Dendritic cell treated with granulocyte-macrophage colony-stimulating factor and Interleukin-4, amounts not matched to agents 40 ng/mL and 50 ng/mL, for 4 days (primary cell): Measurements from ENCODE around the gene AQP9.
"Not testable (repeated sequence)": the region's sequence is repeated elsewhere in the genome, so short reads cannot be mapped to it uniquely, and the experiment has no call there.

ENCODE experiments used
- H3K27ac Mint-ChIP-seq: one replicate; pipeline ENCODE4 v1.8.0; 2022; ENCODE audit warnings: mild to moderate bottlenecking, mixed read lengths
- H3K27me3 Mint-ChIP-seq: one replicate; pipeline ENCODE4 v1.8.0; 2022; ENCODE audit warnings: mild to moderate bottlenecking, mixed read lengths
- H3K36me3 Mint-ChIP-seq: one replicate; pipeline ENCODE4 v1.8.0; 2022; ENCODE audit warnings: low read depth, mixed read lengths
- H3K4me1 Mint-ChIP-seq: one replicate; pipeline ENCODE4 v1.8.0; 2022; ENCODE audit warnings: low read depth, mixed read lengths
- H3K4me3 Mint-ChIP-seq: one replicate; pipeline ENCODE4 v1.8.0; 2022; ENCODE audit warnings: mild to moderate bottlenecking, moderate library complexity, mixed read lengths
- H3K9me3 Mint-ChIP-seq: one replicate; pipeline ENCODE4 v1.8.0; 2022; ENCODE audit warnings: mixed read lengths
- intact Hi-C: fragments of 100-400 bp; cut with micrococcal nuclease; formaldehyde crosslinking; loops from one replicate; pipeline ENCODE4 v1.15.0; 2022

The AQP9 gene

DNA sequence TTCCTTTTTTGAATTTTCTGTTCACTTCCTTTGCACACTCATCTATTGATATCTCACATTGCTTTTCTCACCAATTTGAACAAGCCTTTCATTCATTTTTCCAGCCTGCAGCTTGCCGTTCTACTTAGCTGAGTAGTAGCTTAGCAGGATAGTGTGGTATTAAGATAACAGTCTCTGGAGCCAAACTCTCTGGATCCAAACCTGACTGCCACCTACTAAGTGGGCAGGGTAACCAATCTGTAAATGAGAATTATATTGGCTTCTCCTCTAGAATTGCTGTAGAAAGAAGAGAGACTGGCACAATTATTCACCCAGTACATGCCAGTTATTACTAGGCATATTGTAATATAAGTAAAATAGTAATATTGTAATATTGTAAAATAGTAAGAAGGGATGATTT lies 40.5 kb downstream of the AQP9 start:
- Mint-ChIP-seq H3K9me3 (no peaks in the 10 kb centered on the region), H3K4me3 (no peak overlapping the region), H3K27me3 (no peaks in the 10 kb centered on the region), H3K27ac (no peak overlapping the region), H3K4me1 (peaks cover 6% of the 10 kb centered on the region), H3K36me3 (peaks cover 41% of the 10 kb centered on the region)
- intact Hi-C loops: no loop called here

DNA sequence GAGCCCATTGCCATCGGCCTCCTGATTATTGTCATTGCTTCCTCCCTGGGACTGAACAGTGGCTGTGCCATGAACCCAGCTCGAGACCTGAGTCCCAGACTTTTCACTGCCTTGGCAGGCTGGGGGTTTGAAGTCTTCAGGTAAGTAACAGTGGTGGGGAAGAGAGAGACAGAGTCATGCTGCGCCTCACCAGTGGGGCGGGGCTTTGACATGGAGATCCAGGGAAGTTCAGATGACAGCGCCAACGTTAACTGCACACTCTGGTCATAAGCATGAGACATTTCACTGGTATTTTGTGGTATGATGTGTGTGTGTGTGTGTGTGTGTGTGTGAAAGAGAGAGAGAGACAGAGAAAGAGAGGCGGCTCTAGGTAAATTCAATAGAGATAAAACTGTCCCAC lies 41.0 kb downstream of the AQP9 start:
- intact Hi-C loops: no loop called here
- Mint-ChIP-seq H3K27me3 (no peaks in the 10 kb centered on the region), H3K27ac (no peak overlapping the region), H3K4me3 (no peak overlapping the region), H3K9me3 (no peaks in the 10 kb centered on the region), H3K36me3 (peaks cover 40% of the 10 kb centered on the region), H3K4me1 (peaks cover 6% of the 10 kb centered on the region)

DNA sequence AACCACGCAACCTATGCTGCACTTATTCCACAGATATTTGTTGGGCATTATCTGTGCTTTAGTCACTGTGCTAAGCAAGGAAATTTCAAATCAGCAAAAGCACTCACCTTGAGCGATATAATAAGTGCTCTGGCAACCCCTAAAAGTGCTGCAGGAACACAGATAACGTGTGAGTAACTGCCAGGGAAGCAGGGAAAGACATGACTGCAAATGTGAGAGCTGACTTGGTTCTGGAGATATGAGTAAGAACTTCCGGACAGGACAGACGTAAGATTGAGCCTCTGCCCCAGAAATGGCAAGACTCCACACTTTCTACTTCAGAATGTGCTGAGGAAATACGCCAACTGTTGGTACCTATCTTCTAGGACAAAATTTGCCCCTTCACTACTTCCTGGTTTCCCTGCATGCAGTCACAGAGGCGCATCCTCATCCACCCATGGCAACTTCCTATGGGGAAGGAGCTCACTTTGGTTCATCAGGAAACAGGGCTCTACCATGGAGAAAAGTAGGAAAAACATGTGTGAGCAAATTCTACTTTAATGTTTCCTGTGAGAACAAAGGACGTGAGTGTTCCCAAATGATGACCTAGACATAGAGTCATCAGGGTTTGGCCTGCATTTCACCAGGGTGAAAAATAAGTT lies 41.7 kb downstream of the AQP9 start:
- H3K4me1 Mint-ChIP-seq: peaks cover 6% of the 10 kb centered on the region
- H3K9me3 Mint-ChIP-seq: no peaks in the 10 kb centered on the region
- no peak overlapping the region for H3K27ac Mint-ChIP-seq
- H3K27me3 Mint-ChIP-seq: no peaks in the 10 kb centered on the region
- H3K36me3 Mint-ChIP-seq: peaks cover 37% of the 10 kb centered on the region
- no peak overlapping the region for H3K4me3 Mint-ChIP-seq
- intact Hi-C loops: no loop called here

DNA sequence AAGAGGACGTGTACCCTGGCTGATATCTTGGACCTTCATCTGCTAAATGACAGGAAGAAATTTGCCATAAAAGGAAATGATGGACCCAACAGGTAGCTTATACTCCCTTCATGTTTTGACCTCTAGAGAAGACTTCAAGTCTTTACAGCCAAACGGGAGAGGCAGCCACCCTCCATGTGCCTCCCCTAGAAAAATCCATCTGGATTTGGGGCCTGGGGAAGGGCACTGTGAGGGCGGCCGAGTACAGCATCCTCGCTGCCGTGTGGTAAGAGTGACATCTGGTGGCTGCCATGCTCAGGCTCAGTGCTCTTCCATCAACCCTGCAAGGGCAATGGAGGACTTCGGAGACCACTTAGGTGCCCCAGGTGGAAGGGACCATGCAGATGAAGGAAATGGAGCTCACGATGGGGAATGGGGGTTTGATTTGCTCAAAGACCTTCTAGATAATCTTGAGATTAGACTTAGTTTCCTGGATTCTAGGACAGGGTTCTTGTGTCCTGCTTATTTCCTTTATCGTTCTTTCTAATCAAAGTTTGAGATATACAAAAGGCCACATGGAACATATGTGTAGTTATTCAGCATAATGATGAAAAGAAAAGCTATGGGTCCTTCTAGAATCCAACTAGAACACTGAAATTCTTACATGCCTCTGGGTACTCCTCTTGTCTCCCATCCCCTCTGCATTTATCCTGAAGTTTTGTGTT lies 44.4 kb downstream of the AQP9 start:
- no peak overlapping the region for H3K27ac Mint-ChIP-seq

DNA sequence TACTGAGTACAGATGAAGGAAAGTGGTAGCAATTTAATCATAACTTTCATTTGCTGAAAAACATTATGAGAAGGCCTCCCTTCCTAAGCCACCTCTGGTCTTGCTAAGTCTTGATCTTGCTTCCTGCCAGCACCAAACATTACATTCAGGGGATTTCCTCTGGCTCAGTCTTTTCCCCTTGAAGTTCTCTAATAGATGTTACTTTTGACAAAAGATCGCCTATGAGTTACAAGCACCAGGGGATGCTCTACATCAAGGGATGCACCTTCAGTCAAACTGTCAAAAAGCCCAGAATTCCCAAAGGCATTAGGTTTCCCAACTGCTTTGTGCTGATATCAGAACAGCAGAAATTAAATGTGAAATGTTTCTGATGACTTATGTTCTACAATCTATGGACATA lies 47.3 kb downstream of the AQP9 start:
- Mint-ChIP-seq H3K27ac (no peak overlapping the region), H3K27me3 (peaks cover 3% of the 10 kb centered on the region), H3K9me3 (no peaks in the 10 kb centered on the region), H3K4me1 (no peaks in the 10 kb centered on the region), H3K4me3 (no peak overlapping the region), H3K36me3 (peaks cover 14% of the 10 kb centered on the region)
- intact Hi-C loops: no loop called here

More for the DNA sequence above, 44.4 kb downstream of the AQP9 start:
- Mint-ChIP-seq H3K36me3 (peaks cover 21% of the 10 kb centered on the region), H3K27me3 (no peaks in the 10 kb centered on the region), H3K9me3 (no peaks in the 10 kb centered on the region), H3K4me3 (no peak overlapping the region), H3K4me1 (peaks cover 6% of the 10 kb centered on the region)
- intact Hi-C loops: loop anchor here (1.0 kb wide), 3 partner anchors 67 to 316 kb away; no protein-coding TSS in a partner anchor

DNA sequence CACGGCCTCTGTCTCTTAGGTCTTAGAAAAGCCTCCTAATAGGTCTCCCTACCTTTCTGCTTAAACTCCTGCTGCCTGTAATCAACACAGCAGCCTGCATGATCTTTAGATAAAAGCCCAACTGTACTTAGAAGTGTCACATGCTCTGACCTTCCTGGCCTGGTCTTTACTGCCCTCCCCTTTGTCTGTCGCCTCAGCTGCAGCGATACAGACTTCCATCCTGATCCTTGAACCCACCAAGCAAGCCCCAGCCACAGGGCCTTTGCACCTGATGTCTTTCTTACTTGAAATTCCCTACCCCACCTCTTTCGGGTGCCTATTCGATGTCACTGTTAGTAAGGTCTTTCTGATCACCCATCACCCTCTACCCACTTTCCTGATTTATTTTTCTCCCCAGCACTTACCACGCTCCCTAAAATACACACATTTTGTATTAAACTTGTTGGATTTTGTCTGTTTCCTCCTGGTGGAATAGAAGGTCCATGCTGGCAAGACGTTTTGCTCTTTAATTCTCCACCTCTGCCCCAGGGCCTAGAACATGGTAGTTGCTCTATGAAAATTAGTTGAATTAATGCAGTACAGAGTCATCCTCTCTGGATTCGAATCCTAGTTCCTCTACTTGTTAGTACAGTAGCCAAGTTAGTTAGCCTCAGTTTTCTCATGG lies 51.1 kb downstream of the AQP9 start:
- H3K36me3 Mint-ChIP-seq: peaks cover 3% of the 10 kb centered on the region
- no peaks in the 10 kb centered on the region for H3K4me1 Mint-ChIP-seq
- no peak overlapping the region for H3K27ac Mint-ChIP-seq
- H3K9me3 Mint-ChIP-seq: no peaks in the 10 kb centered on the region
- peaks cover 7% of the 10 kb centered on the region for H3K27me3 Mint-ChIP-seq
- no peak overlapping the region for H3K4me3 Mint-ChIP-seq
- intact Hi-C loops: no loop called here

DNA sequence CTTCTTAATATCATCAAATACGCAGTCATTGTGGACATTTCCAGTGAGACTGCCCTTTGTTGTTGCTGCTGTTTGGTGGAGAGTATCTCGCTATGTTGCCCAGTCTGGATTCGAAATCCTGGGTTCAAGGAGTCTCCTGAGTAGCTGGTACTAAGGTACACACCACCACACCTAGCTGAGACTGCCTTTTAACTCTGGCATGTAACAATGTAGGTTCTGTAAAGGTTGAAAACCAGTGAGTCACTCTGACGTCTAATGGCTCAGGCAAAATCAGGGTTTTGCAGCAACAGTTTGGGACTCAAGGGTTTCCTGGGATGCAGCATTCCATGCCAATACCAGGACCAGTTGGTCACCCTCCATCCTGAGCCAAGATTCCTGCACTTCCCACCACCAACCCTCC lies 52.2 kb downstream of the AQP9 start:
- no peak overlapping the region for H3K27ac Mint-ChIP-seq
- H3K4me3 Mint-ChIP-seq: no peak overlapping the region
- H3K4me1 Mint-ChIP-seq: no peaks in the 10 kb centered on the region
- peaks cover 11% of the 10 kb centered on the region for H3K27me3 Mint-ChIP-seq
- no peaks in the 10 kb centered on the region for H3K9me3 Mint-ChIP-seq
- H3K36me3 Mint-ChIP-seq: no peaks in the 10 kb centered on the region
- intact Hi-C loops: no loop called here

DNA sequence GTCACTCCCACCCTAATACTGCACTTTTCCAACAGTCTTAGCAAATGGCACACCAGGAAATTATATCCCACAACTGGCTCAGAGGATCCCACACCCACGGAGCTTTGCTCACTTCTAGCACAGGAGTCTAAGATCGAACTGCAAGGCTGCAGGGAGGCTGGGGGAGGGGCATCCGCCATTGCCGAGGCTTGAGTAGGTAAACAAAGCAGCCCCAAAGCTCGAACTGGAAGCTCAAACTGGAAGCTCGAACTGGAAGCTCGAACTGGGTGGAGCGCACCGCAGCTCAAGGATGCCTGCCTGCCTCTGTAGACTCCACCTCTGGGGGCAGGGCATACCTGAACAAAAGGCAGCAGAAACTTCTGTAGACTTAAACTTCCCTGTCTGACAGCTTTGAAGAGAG lies 55.5 kb downstream of the AQP9 start:
- H3K36me3 Mint-ChIP-seq, intact Hi-C loops, H3K27ac Mint-ChIP-seq, H3K9me3 Mint-ChIP-seq, H3K4me1 Mint-ChIP-seq, H3K4me3 Mint-ChIP-seq: not testable (repeated sequence)
- H3K27me3 Mint-ChIP-seq: peaks cover 13% of the 10 kb centered on the region

DNA sequence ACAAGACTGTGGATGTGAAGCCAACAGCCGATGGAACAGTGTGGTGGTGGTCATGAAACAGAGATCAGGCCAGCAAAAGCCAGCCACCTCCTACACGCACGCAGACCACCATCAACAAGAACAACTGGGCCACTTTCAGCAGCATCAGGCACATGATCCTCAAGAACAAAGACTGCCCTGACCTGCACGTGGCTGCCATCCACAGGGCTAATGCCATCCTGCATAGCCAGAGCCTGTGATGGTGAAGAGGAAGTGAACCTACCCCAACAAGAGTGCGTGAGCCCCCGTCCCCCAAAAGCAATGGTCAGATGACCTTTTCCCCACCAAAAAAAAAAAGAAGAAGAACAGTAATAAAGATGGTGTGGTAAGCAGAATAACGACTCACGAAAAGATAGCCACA lies 62.6 kb downstream of the AQP9 start:
- Mint-ChIP-seq H3K27ac (no peak overlapping the region), H3K27me3 (peaks cover 8% of the 10 kb centered on the region), H3K4me1 (peaks cover 14% of the 10 kb centered on the region), H3K4me3 (no peak overlapping the region), H3K9me3 (no peaks in the 10 kb centered on the region), H3K36me3 (no peaks in the 10 kb centered on the region)
- intact Hi-C loops: no loop called here

DNA sequence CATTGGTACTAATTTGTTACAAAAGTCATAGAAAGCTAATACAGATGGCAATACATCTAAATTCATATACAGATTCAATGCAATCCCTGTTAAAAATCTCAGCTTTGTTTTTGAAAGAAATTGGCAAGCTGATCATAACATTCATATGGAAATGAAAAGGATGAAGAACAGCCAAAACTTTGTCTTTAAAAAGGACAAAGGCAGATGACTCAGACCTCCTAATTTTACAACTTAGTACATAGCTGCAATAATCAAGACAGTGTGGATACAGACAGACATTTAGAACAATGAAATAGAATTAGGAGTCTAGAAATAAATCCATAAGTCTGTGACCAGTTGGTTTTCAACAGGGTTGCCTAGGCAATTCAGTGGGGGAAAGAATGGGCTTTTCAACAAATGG lies 63.3 kb downstream of the AQP9 start:
- Mint-ChIP-seq H3K36me3 (no peaks in the 10 kb centered on the region), H3K4me1 (peaks cover 14% of the 10 kb centered on the region)

DNA sequence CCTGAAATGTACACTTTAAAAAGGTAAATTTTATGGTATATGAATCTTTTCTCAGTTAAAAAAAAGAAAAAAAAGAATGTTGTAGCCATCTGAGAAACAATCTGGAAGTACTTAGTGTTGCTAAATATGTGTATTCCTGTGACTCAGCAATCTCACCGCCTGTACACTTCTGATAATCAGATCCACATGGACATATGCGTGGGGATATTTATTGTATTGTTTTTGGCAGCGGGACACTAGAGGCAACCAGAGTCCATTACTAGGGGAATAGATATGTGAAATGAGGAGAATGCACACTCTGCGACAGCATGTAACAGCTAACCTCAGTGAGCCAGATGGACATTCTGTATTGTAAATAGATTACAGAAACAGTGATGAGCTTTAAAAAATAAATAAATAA lies 65.4 kb downstream of the AQP9 start:
- H3K27me3 Mint-ChIP-seq: peaks cover 4% of the 10 kb centered on the region
- intact Hi-C loops: no loop called here
- no peaks in the 10 kb centered on the region for H3K9me3 Mint-ChIP-seq
- no peak overlapping the region for H3K27ac Mint-ChIP-seq
- no peaks in the 10 kb centered on the region for H3K36me3 Mint-ChIP-seq
- peaks cover 14% of the 10 kb centered on the region for H3K4me1 Mint-ChIP-seq
- no peak overlapping the region for H3K4me3 Mint-ChIP-seq

More for the DNA sequence above, 63.3 kb downstream of the AQP9 start:
- no peaks in the 10 kb centered on the region for H3K9me3 Mint-ChIP-seq
- no peak overlapping the region for H3K4me3 Mint-ChIP-seq
- H3K27me3 Mint-ChIP-seq: peaks cover 4% of the 10 kb centered on the region
- no peak overlapping the region for H3K27ac Mint-ChIP-seq
- intact Hi-C loops: no loop called here

DNA sequence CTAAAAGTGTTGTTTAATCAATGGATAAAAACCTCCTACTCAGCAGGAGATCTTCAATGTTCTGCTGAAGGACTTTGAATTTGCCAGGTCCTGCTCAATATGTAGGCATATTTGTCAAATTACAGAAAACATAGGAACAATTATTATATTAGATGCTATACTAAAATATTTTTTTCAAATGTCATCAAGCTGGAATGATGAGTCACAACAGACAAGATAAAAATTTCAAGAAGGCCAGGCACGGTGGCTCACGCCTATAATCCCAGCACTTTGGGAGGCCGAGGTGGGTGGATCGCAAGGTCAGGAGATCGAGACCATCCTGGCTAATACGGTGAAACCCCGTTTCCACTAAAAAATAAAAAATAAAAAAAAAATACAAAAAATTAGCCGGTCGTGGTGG lies 68.0 kb downstream of the AQP9 start:
- Mint-ChIP-seq H3K4me3 (no peak overlapping the region), H3K27ac (no peak overlapping the region), H3K27me3 (no peaks in the 10 kb centered on the region), H3K4me1 (peaks cover 22% of the 10 kb centered on the region), H3K9me3 (no peaks in the 10 kb centered on the region), H3K36me3 (no peaks in the 10 kb centered on the region)
- intact Hi-C loops: no loop called here

DNA sequence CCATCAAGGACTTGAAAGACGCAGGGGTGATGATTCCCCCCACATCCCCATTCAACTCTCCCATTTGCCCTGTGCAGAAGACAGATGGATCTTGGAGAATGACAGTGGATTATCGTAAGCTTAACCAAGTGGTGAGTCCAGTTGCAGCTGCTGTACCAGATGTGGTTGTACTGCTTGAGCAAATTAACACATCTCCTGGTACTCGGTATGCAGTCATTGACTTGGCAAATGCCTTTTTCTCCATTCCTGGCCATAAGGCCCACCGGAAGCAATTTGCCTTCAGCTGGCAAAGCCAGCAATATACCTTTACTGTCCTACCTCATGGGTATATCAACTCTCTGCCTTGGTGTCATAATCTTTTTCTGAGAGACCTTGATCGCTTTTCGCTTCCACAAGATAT lies 70.0 kb downstream of the AQP9 start:
- H3K9me3 Mint-ChIP-seq, H3K27ac Mint-ChIP-seq, H3K27me3 Mint-ChIP-seq, H3K36me3 Mint-ChIP-seq, H3K4me3 Mint-ChIP-seq, intact Hi-C loops: not testable (repeated sequence)
- peaks cover 21% of the 10 kb centered on the region for H3K4me1 Mint-ChIP-seq

DNA sequence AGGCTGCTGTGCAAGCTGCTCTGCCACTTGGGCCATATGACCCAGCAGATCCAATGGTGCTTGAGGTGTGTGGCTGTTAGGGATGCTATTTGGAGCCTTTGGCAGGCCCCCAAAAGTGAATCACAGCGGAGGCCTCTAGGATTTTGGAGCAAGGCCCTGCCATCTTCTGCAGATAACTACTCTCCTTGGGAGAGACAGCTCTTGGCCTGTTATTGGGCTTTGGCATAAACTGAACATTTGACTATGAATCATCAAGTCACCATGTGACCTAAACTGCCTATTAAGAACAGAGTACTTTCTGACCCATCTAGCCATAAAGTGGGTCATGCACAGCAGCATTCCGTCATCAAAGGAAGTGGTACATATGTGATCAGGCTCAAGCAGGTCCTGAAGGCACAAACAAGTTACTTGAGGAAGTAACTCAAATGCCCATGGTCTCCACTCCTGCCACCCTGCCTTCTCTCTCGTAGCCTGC lies 70.9 kb downstream of the AQP9 start:
- peaks cover 16% of the 10 kb centered on the region for H3K4me1 Mint-ChIP-seq
- intact Hi-C loops, H3K9me3 Mint-ChIP-seq, H3K27me3 Mint-ChIP-seq, H3K36me3 Mint-ChIP-seq, H3K4me3 Mint-ChIP-seq: not testable (repeated sequence)
- H3K27ac Mint-ChIP-seq: peak overlapping the region; percentile 53
